Type B pancreatic cell (in vitro differentiated cells): ENCODE measurements around the gene GABRB1. TPM values are rescaled to one million over a fixed set of nuclear protein-coding genes. Genes with fewer than 3 reads are reported as not detected.

Source experiments
- DNase-seq: peaks from one replicate; pipeline ENCODE4 v3.0.0; 2021; ENCODE audit warnings: mixed read lengths; ENCODE audit not compliant: unreplicated experiment; ENCODE audit errors: extremely low spot score
- H3K27ac Mint-ChIP-seq: 2 replicates; pipeline ENCODE4 v1.8.0; 2021; ENCODE audit warnings: mild to moderate bottlenecking, mixed read lengths
- H3K27me3 Mint-ChIP-seq: 2 replicates; pipeline ENCODE4 v1.8.0; 2021; ENCODE audit warnings: mixed read lengths
- H3K36me3 Mint-ChIP-seq: 2 replicates; pipeline ENCODE4 v1.8.0; 2021; ENCODE audit warnings: mixed read lengths
- H3K4me1 Mint-ChIP-seq: one replicate; pipeline ENCODE4 v1.8.0; 2021; ENCODE audit warnings: mixed read lengths; ENCODE audit not compliant: unreplicated experiment
- H3K4me3 Mint-ChIP-seq: 2 replicates; pipeline ENCODE4 v1.8.0; 2021; ENCODE audit warnings: mild to moderate bottlenecking, mixed read lengths
- H3K9me3 Mint-ChIP-seq: 2 replicates; pipeline ENCODE4 v1.8.0; 2021; ENCODE audit warnings: mixed read lengths
- CTCF ChIP-seq: fragments of 200-600 bp; sonication (generic); conservative IDR thresholded peaks from 2 replicates; pipeline ENCODE4 v1.5.0; 2021; ENCODE audit warnings: antibody characterized with exemption, mild to moderate bottlenecking
- total RNA-seq: library from RNA; stranded (reverse); gene quantifications from 2 replicates; pipeline ENCODE4 v1.2.1, GENCODE V29; 2021; ENCODE audit warnings: low replicate concordance

GABRB1 gene
- total RNA-seq, 1 donor from 2014 or later, result 1.1 TPM

- H3K4me3 Mint-ChIP-seq, result no peak overlapping the region
- no peaks in the 10 kb centered on the region for H3K36me3 Mint-ChIP-seq
- peaks cover 23% of the 10 kb centered on the region for H3K4me1 Mint-ChIP-seq
- H3K27me3 Mint-ChIP-seq, result no peaks in the 10 kb centered on the region
- no peak overlapping the region for H3K27ac Mint-ChIP-seq
- DNase-seq, result no peak
- TF ChIP-seq CTCF, result no peak
- H3K9me3 Mint-ChIP-seq, result no peaks in the 10 kb centered on the region
Observed at GRCh38 chr4:47209833-47210232, 178.5 kb downstream of the GABRB1 start.

GRCh38 chr4:47210828-47211227 is 179.5 kb downstream of the GABRB1 start:
- no peak overlapping the region for H3K4me3 Mint-ChIP-seq
- no peak for DNase-seq
- TF ChIP-seq CTCF, result no peak
- no peak overlapping the region for H3K27ac Mint-ChIP-seq
- H3K27me3 Mint-ChIP-seq, result no peaks in the 10 kb centered on the region
- H3K36me3 Mint-ChIP-seq, result no peaks in the 10 kb centered on the region
- no peaks in the 10 kb centered on the region for H3K9me3 Mint-ChIP-seq
- peaks cover 23% of the 10 kb centered on the region for H3K4me1 Mint-ChIP-seq

- TF ChIP-seq CTCF, result no peak
- no peaks in the 10 kb centered on the region for H3K9me3 Mint-ChIP-seq
- no peak overlapping the region for H3K4me3 Mint-ChIP-seq
- no peaks in the 10 kb centered on the region for H3K27me3 Mint-ChIP-seq
- H3K4me1 Mint-ChIP-seq, result peaks cover 23% of the 10 kb centered on the region
- DNase-seq, result no peak
- H3K27ac Mint-ChIP-seq, result no peak overlapping the region
- no peaks in the 10 kb centered on the region for H3K36me3 Mint-ChIP-seq
Observed at GRCh38 chr4:47213106-47213505, 181.7 kb downstream of the GABRB1 start.

- H3K9me3 Mint-ChIP-seq, result no peaks in the 10 kb centered on the region
- peak overlapping the region; percentile 1 for H3K27ac Mint-ChIP-seq
- peaks cover 23% of the 10 kb centered on the region for H3K4me1 Mint-ChIP-seq
- no peaks in the 10 kb centered on the region for H3K36me3 Mint-ChIP-seq
- TF ChIP-seq CTCF, result no peak
- no peak overlapping the region for H3K4me3 Mint-ChIP-seq
- no peak for DNase-seq
- H3K27me3 Mint-ChIP-seq, result no peaks in the 10 kb centered on the region
Observed at GRCh38 chr4:47213539-47213938, 182.2 kb downstream of the GABRB1 start.

- Mint-ChIP-seq H3K36me3 (no peaks in the 10 kb centered on the region), H3K27me3 (no peaks in the 10 kb centered on the region), H3K27ac (peak overlapping the region; percentile 1), H3K4me1 (peaks cover 23% of the 10 kb centered on the region), H3K9me3 (no peaks in the 10 kb centered on the region), H3K4me3 (no peak overlapping the region)
- TF ChIP-seq CTCF, result no peak
- no peak for DNase-seq
Observed at GRCh38 chr4:47213971-47214370, 182.6 kb downstream of the GABRB1 start.

GRCh38 chr4:47215759-47216158 is 184.4 kb downstream of the GABRB1 start:
- Mint-ChIP-seq H3K4me1 (peaks cover 17% of the 10 kb centered on the region), H3K36me3 (no peaks in the 10 kb centered on the region), H3K27ac (no peak overlapping the region), H3K27me3 (no peaks in the 10 kb centered on the region), H3K4me3 (no peak overlapping the region), H3K9me3 (peaks cover 4% of the 10 kb centered on the region)
- DNase-seq, result no peak
- TF ChIP-seq CTCF, result no peak
